Measurements from ENCODE around the gene CPSF7. TPM values are rescaled to one million over a fixed set of nuclear protein-coding genes. Genes with fewer than 3 reads are reported as not detected.

The CPSF7 gene
- polyA plus RNA-seq, 3 donors: 12.5 to 67.5 (median 20.1) TPM

DNA sequence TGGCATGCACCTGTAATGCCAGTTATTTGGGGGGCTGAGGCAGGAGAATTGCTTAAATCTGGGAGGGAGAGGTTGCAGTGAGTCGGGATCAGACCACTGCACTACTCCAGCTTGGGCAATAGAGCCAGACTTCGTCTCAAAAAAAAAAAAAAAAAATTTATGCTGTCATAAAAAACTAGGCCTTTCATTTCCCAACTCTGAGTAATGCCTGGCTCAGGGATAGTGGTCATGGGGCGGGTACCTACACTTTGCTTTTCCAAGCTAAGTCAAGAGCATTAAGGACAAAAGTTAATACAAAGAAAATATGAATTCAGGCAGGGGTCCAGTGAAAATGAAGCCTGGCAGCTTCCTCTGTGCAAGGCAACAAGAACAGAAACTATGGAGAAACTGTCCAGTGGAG, 16.3 kb downstream of the CPSF7 start:
- WGBS (ENCODE audit: insufficient coverage): 80% methylated on average over 1 of the region's 3 CpGs
- Histone ChIP-seq H3K4me1 (ENCODE audit: control insufficient read depth in 1 of 2, insufficient read depth in 2 of 2, low read length in 2 of 2) (peaks cover 18% of the 10 kb centered on the region in 2 donors), H3K4me3 (replicated peaks in 1 of 3; ENCODE audit: low read depth in 2 of 3, low read length in 3 of 3) (no peak overlapping the region), H3K9ac (ENCODE audit: insufficient read depth, low read length, poor library complexity, severe bottlenecking) (no peak overlapping the region), H3K36me3 (replicated peaks in 1 of 2; ENCODE audit: control insufficient read depth in 1 of 2, insufficient read depth in 2 of 2, low read length in 2 of 2) (peaks cover 83 to 91% of the 10 kb centered on the region in 2 donors), H3K9me3 (replicated peaks in 1 of 2; ENCODE audit: control insufficient read depth in 1 of 2, insufficient read depth in 1 of 2, low read length in 2 of 2) (no peaks in the 10 kb centered on the region), H3K27ac (ENCODE audit: low read depth in 1 of 2, low read length in 2 of 2) (peak overlapping the region in 1 of 2 donors; percentile 22), H2AFZ (ENCODE audit: insufficient read depth, low read depth, low read length, poor library complexity, severe bottlenecking) (no peak overlapping the region), H4K20me1 (ENCODE audit: insufficient read depth, low read length) (peaks cover 23% of the 10 kb centered on the region), H3K79me2 (ENCODE audit: insufficient read depth, low read length) (peaks cover 8% of the 10 kb centered on the region), H3K4me2 (replicated peaks; ENCODE audit: extremely low read depth, low read length, poor library complexity, severe bottlenecking) (no peak overlapping the region), H3K27me3 (ENCODE audit: control insufficient read depth in 2 of 2, insufficient read depth in 2 of 2, low read length in 2 of 2) (no peaks in the 10 kb centered on the region)
- no peak for DNase-seq
- TF ChIP-seq, protein P1, sequence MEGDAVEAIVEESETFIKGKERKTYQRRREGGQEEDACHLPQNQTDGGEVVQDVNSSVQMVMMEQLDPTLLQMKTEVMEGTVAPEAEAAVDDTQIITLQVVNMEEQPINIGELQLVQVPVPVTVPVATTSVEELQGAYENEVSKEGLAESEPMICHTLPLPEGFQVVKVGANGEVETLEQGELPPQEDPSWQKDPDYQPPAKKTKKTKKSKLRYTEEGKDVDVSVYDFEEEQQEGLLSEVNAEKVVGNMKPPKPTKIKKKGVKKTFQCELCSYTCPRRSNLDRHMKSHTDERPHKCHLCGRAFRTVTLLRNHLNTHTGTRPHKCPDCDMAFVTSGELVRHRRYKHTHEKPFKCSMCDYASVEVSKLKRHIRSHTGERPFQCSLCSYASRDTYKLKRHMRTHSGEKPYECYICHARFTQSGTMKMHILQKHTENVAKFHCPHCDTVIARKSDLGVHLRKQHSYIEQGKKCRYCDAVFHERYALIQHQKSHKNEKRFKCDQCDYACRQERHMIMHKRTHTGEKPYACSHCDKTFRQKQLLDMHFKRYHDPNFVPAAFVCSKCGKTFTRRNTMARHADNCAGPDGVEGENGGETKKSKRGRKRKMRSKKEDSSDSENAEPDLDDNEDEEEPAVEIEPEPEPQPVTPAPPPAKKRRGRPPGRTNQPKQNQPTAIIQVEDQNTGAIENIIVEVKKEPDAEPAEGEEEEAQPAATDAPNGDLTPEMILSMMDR (IDR thresholded peaks at IDR 0.05): no peak
- H3K4me3 Mint-ChIP-seq: no peak overlapping the region
- peaks cover 85 to 91% of the 10 kb centered on the region in 2 donors for H3K36me3 Mint-ChIP-seq
- peaks cover 18% of the 10 kb centered on the region for H3K4me1 Mint-ChIP-seq
- peaks cover 0 to 2% (median 0%) of the 10 kb centered on the region in 7 donors for H3K9me3 Mint-ChIP-seq
- peak overlapping the region in 5 of 7 donors; percentile 57 to 97 (median 76) for H3K27ac Mint-ChIP-seq
- no peaks in the 10 kb centered on the region for H3K27me3 Mint-ChIP-seq (ENCODE audit: low read depth in 3 of 3)
- intact Hi-C loops (cut with micrococcal nuclease): no loop called here

DNA sequence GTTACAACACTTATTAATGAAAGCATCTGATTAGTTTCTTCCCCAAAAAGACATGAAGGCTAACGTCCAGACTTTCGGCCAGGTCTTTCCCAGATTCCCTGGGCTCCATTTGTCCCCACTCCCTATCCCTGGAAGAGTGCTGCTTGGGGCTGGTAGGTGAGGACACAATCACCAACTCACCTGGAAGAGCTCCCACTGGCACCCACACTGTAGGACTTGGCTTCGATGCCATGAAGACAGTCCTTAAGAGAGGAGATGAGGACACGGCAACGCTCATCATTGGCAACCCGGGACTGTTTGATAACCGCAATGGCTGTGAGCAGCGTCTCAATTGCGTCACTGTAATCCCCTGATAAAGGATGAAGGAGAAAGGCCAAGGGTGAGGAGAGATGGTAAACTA, 18.2 kb downstream of the CPSF7 start:
- Mint-ChIP-seq H3K4me1 (no peaks in the 10 kb centered on the region), H3K27ac (peak overlapping the region in 5 of 7 donors; percentile 1 to 78 (median 33)), H3K9me3 (peaks cover 0 to 2% (median 0%) of the 10 kb centered on the region in 7 donors), H3K4me3 (no peak overlapping the region), H3K36me3 (peaks cover 85 to 98% of the 10 kb centered on the region in 2 donors), H3K27me3 (ENCODE audit: low read depth in 3 of 3) (no peaks in the 10 kb centered on the region)
- no peak for DNase-seq
- WGBS (ENCODE audit: insufficient coverage): 100% methylated on average over 7 of the region's 9 CpGs
- Histone ChIP-seq H3K36me3 (replicated peaks in 1 of 2; ENCODE audit: control insufficient read depth in 1 of 2, insufficient read depth in 2 of 2, low read length in 2 of 2) (peaks cover 95 to 100% of the 10 kb centered on the region in 2 donors), H2AFZ (ENCODE audit: insufficient read depth, low read depth, low read length, poor library complexity, severe bottlenecking) (no peak overlapping the region), H3K4me1 (ENCODE audit: control insufficient read depth in 1 of 2, insufficient read depth in 2 of 2, low read length in 2 of 2) (no peaks in the 10 kb centered on the region), H3K79me2 (ENCODE audit: insufficient read depth, low read length) (peaks cover 1% of the 10 kb centered on the region), H3K4me3 (replicated peaks in 1 of 3; ENCODE audit: low read depth in 2 of 3, low read length in 3 of 3) (no peak overlapping the region), H3K9me3 (replicated peaks in 1 of 2; ENCODE audit: control insufficient read depth in 1 of 2, insufficient read depth in 1 of 2, low read length in 2 of 2) (no peaks in the 10 kb centered on the region), H3K9ac (ENCODE audit: insufficient read depth, low read length, poor library complexity, severe bottlenecking) (no peak overlapping the region), H3K27ac (ENCODE audit: low read depth in 1 of 2, low read length in 2 of 2) (no peak overlapping the region), H3K4me2 (replicated peaks; ENCODE audit: extremely low read depth, low read length, poor library complexity, severe bottlenecking) (no peak overlapping the region), H3K27me3 (ENCODE audit: control insufficient read depth in 2 of 2, insufficient read depth in 2 of 2, low read length in 2 of 2) (no peaks in the 10 kb centered on the region), H4K20me1 (ENCODE audit: insufficient read depth, low read length) (peaks cover 21% of the 10 kb centered on the region)
- intact Hi-C loops (cut with micrococcal nuclease): no loop called here
- TF ChIP-seq, protein P1 (IDR thresholded peaks at IDR 0.05): no peak

Measured in CD14-positive monocyte (primary cell).